Measurements from ENCODE around the gene SLC16A8.

SLC16A8 gene

DNA sequence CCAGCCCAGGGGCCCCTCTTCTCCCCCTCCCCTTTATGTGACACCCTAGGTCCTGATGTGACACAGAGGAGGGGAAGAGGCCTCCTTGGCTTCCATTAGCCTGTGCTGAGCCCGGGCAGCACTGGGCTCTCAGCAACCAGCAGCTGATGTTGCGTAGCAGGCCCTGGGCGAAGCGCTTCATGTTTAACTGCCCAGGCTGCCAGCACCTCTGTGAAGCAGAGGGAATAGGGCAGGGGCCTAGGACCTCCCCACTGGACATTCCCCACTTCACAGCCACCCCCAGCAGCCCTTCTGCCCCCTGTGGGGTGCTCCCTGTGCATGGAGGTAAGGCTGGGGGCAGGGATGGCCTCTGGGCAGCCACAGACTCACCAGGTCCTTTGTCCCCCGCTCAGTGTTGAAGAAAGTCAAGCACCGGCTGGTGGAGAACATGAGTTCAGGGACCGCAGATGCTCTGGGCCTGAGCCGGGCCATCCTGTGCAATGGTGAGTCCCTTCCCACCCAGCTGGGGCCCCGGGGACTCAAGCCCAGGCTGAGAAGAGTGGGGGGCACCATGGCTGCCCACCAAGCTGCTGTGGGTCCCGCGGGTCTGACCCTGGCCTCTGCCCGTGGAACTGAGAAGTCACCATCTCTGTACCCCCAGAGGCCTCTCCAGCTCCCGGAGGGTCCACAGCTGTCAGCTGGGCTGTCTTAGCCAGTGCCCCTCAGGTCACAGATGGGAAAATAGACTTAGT is 15.2 kb downstream of the SLC16A8 start:
- H3K4me1 ChIP-seq (ENCODE audit: insufficient read depth, low read length) = no peaks in the 10 kb centered on the region
- no peaks in the 10 kb centered on the region for H3K27me3 ChIP-seq (ENCODE audit: insufficient read depth, low read length)
- 92% methylated on average over 13 of the region's 13 CpGs for WGBS
- no peak overlapping the region for H3K9ac ChIP-seq (ENCODE audit: low read depth, low read length)
- peaks cover 72% of the 10 kb centered on the region for H3K36me3 ChIP-seq (ENCODE audit: insufficient read depth, low read length)
- no peaks in the 10 kb centered on the region for H3K9me3 ChIP-seq (ENCODE audit: insufficient read depth, low read depth, low read length)
- no peak overlapping the region for H3K27ac ChIP-seq (ENCODE audit: low read depth, low read length)
- no peak overlapping the region for H3K4me3 ChIP-seq (ENCODE audit: low read length)

DNA sequence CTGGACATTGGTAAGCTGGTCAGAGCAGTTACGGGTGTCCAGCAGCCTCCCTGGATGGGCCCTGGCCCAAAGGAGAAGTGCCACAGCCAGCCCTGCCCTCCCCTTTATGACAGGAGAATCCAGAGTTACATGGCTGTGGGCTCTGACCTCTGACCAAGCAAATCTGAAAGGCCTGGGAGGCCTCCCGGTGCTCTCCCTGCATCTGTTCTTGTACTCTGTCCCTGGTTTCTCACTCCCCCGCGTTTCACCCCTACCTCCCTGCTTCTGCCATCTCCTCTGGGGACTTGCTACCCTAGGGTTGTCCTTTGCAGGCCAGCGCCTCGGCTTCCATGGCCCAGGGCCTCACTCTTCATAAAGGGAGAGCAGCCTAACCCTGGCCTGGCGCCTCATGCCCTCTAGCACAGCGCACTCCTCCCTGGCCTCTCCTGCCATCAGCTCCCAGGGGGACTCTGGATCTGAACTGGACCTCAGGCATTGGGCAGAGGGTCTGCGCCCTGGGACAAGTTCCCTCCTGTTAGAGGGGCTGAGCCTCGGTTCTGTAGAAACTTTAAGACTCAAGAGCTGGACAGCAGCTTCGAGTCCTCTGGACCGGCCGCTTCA is 16.1 kb downstream of the SLC16A8 start:
- H3K9ac ChIP-seq (ENCODE audit: low read depth, low read length) = no peak overlapping the region
- WGBS = 93% methylated on average over 13 of the region's 13 CpGs
- H3K27me3 ChIP-seq (ENCODE audit: insufficient read depth, low read length) = no peaks in the 10 kb centered on the region
- no peak overlapping the region for H3K4me3 ChIP-seq (ENCODE audit: low read length)
- H3K27ac ChIP-seq (ENCODE audit: low read depth, low read length) = no peak overlapping the region
- peaks cover 74% of the 10 kb centered on the region for H3K36me3 ChIP-seq (ENCODE audit: insufficient read depth, low read length)
- no peaks in the 10 kb centered on the region for H3K9me3 ChIP-seq (ENCODE audit: insufficient read depth, low read depth, low read length)
- H3K4me1 ChIP-seq (ENCODE audit: insufficient read depth, low read length) = no peaks in the 10 kb centered on the region

DNA sequence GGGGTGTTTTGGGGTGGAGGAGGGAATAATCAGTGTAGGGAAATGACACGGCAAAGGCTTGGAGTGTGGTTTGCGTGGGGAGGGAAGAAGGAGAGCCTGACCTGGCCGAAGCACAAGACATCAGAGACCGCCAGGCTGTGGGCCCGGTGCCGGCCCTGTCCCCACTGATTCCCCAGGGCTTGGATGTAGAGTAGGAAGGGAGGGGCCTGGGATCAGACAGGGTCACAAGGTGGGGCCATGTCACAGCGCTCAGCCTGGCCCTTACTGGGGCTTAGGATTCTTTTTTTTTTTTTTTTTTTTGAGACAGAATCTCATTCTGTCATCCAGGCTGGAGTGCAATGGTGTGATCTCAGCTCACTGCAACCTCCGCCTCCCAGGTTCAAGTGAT is 17.0 kb downstream of the SLC16A8 start:
- Histone ChIP-seq H3K4me1 (ENCODE audit: insufficient read depth, low read length) (no peaks in the 10 kb centered on the region), H3K36me3 (ENCODE audit: insufficient read depth, low read length) (peaks cover 71% of the 10 kb centered on the region), H3K27me3 (ENCODE audit: insufficient read depth, low read length) (no peaks in the 10 kb centered on the region), H3K4me3 (ENCODE audit: low read length) (no peak overlapping the region), H3K27ac (ENCODE audit: low read depth, low read length) (no peak overlapping the region), H3K9me3 (ENCODE audit: insufficient read depth, low read depth, low read length) (no peaks in the 10 kb centered on the region), H3K9ac (ENCODE audit: low read depth, low read length) (no peak overlapping the region)
- WGBS = 95% methylated on average over 8 of the region's 8 CpGs

DNA sequence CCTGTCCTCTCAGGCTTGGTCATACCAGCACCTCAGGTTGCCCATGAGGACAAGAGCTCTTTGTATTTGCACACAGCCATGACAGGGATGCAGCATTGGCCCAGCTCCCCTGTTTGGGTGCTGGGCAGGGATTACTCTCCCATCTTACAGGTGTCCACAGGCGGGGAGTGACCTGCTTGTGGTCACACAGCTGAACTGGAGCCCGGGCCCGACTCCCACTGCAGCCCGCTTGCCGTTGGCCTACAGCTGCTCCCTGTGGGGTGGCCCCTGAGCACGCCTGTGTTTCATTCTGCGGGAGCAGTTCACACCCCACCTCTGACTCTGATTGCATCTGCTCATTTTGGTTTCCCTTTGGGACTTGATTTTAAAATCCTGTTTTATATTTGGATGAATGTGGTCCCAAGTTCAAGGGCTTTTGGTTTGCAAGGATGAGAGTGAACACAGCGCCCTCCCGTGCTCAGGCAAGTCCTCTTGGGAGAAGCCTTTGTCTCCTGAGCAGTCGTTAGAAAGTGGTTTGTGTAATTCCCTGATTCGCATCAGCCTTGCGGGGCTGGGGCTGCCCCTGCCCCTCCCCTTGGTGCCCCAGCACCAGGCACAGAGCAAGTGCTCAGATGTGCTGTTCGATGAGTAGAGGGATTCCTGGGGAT is 17.5 kb downstream of the SLC16A8 start:
- Histone ChIP-seq H3K9ac (ENCODE audit: low read depth, low read length) (no peak overlapping the region), H3K9me3 (ENCODE audit: insufficient read depth, low read depth, low read length) (no peaks in the 10 kb centered on the region), H3K27ac (ENCODE audit: low read depth, low read length) (no peak overlapping the region), H3K4me1 (ENCODE audit: insufficient read depth, low read length) (no peaks in the 10 kb centered on the region), H3K27me3 (ENCODE audit: insufficient read depth, low read length) (no peaks in the 10 kb centered on the region), H3K4me3 (ENCODE audit: low read length) (no peak overlapping the region), H3K36me3 (ENCODE audit: insufficient read depth, low read length) (peaks cover 68% of the 10 kb centered on the region)
- WGBS = 92% methylated on average over 13 of the region's 13 CpGs

DNA sequence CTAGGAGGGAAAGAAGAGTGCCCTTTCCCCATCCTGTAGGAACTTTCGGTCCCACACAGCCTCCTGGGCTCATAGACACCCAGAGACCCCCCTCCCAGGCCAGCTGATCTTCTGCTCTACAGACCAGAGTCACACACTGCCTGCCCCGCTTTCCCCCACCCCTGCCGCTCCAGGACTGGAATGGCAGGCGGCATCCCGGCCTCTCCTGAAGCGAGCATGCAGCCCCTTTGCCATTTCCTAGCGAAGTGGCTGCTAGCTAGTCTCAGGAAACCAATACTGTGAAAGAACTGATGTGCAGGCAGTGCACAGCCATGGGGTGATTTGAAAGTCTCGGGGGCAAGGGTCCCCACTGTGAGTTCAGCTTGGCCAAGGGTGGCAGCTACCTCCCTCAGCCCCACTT is 18.4 kb downstream of the SLC16A8 start:
- no peak overlapping the region for H3K27ac ChIP-seq (ENCODE audit: low read depth, low read length)
- H3K4me3 ChIP-seq (ENCODE audit: low read length) = no peak overlapping the region
- no peak overlapping the region for H3K9ac ChIP-seq (ENCODE audit: low read depth, low read length)
- H3K27me3 ChIP-seq (ENCODE audit: insufficient read depth, low read length) = no peaks in the 10 kb centered on the region
- peaks cover 69% of the 10 kb centered on the region for H3K36me3 ChIP-seq (ENCODE audit: insufficient read depth, low read length)
- 94% methylated on average over 8 of the region's 8 CpGs for WGBS
- H3K4me1 ChIP-seq (ENCODE audit: insufficient read depth, low read length) = no peaks in the 10 kb centered on the region
- H3K9me3 ChIP-seq (ENCODE audit: insufficient read depth, low read depth, low read length) = no peaks in the 10 kb centered on the region

DNA sequence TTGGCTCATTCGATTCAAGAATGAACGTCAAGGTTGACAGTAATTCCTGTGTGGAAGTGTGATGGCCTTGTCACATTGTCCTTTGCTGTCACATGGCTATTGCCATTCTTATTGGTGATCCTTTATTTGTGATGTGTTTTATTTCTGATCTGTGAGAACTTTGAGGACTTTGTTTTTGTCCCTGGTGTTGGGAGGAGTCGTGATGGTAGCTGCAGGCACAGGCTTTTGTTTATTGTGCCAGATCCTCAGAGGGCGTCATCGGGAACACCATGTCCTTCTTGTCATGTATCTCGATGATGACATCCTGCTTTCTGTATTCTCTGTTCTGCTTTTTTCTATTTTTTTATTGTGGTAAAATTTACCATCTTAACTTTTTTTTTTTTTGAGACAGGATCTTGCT is 21.2 kb downstream of the SLC16A8 start:
- 93% methylated on average over 6 of the region's 6 CpGs for WGBS
- Histone ChIP-seq H3K36me3 (ENCODE audit: insufficient read depth, low read length) (peaks cover 64% of the 10 kb centered on the region), H3K27ac (ENCODE audit: low read depth, low read length) (no peak overlapping the region), H3K9me3 (ENCODE audit: insufficient read depth, low read depth, low read length) (no peaks in the 10 kb centered on the region), H3K9ac (ENCODE audit: low read depth, low read length) (no peak overlapping the region), H3K4me3 (ENCODE audit: low read length) (no peak overlapping the region), H3K27me3 (ENCODE audit: insufficient read depth, low read length) (no peaks in the 10 kb centered on the region), H3K4me1 (ENCODE audit: insufficient read depth, low read length) (peaks cover 2% of the 10 kb centered on the region; the same call in 1 of the 2 replicates)

DNA sequence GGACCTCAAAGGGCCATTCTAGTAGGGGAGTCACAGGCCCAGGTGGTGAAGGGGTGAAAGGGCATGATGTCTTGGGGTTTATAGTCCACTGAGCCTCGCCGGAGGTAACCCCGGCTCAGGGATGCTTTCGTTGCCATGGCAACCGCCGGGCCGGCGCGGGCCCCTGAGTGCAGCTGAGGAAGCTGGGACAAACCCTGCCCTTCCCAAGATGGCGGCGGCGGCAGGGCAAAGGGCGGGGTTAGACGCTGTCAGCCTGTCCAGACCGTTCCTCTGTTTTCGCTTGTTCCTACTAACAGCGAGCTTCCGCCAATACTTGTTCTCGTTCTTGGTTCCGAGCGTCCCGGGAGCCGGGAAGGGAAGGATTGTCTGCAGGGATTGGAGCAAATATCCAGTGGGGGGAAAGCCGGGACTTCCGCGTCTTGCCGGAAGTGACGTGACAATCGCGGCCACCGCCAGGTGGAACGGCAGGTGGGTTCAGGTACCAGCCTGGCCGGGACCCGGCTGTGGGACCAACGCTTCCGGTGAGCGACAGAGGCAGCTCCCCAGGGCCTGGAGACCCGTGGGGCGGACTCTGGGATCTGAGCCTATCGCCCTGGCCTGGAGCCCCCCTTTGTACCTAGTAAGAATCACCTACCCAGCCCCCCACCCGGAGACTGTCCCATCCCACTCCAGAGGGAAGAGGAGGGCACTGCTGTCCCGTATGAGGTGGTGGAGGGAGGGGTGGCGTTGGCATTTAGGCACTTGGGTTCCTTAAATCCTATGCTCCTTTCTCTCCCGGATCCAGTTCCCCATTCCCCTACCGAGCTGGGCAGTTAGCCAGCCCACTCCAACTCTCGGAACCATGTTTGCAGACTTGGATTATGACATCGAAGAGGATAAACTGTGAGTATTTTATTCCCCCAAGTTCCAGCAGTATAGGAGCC is 26.8 kb downstream of the SLC16A8 start, which contains the start of gene PICK1:
TSS of gene PICK1 (plus strand) at position 436 of the 923 bp plus-strand sequence. CDS start at position 842, 406 bp downstream.
- Histone ChIP-seq H3K36me3 (ENCODE audit: insufficient read depth, low read length) (peaks cover 21% of the 10 kb centered on the region), H3K4me3 (ENCODE audit: low read length) (peak within 1 kb of the TSS; percentile 71), H3K9me3 (ENCODE audit: insufficient read depth, low read depth, low read length) (no peaks in the 10 kb centered on the region), H3K9ac (ENCODE audit: low read depth, low read length) (peak within 1 kb of the TSS; percentile 80), H3K27ac (ENCODE audit: low read depth, low read length) (peak within 1 kb of the TSS; percentile 89), H3K27me3 (ENCODE audit: insufficient read depth, low read length) (no peaks in the 10 kb centered on the region), H3K4me1 (ENCODE audit: insufficient read depth, low read length) (peaks cover 5% of the 10 kb centered on the region; the same call in 1 of the 2 replicates)
- 6% methylated on average over 43 of the region's 47 CpGs for WGBS

DNA sequence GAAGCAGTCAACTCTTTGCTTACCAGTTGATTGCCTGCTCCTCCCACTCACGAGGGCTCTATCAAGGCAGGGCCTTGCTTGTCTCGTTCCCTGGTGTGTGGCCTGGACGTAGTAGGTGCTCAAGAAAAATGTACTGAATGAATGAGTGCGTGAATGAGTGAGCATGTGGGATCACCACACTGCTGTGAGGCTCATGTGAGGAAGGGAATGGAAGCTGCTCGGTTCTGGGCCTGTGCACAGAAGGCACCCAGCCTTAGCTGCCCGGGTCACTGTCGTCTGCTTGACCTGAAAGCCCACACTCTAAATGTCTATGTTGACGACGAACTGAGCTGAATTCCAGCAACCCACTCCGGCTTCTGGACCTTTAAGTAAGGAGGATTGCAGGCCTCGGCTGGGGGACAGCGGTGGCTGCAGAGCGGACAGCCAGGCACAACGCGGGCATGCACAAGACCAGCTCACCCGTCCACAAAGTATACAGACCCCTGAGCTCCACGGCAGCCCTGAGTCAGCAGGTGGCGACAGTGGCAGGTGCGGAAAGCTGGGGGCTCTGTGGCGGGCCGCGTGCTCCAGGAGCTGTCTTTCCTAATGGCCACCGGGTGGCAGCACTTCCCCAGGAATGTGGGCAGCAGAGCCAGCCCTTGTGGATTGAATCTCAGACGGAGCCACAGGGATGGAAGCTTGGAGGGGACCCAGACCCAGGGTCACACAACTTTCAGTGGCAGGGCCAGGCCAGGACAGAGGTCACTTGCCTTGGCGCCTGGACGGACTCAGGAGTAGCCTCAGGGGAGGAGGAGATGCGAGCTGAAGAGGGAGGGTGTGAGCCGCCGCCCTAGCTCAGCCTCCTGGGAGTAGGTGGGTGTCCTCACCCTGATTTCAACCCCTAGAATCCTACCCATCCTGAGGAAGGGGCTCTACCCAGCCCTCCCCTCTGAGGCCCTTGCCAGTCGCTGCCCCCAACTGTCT is 31.8 kb downstream of the SLC16A8 start:
- H3K4me1 ChIP-seq (ENCODE audit: insufficient read depth, low read length) = 0 out of 2 replicates have a peak, but pooled peaks cover 2% of the 10 kb centered on the region
- no peaks in the 10 kb centered on the region for H3K9me3 ChIP-seq (ENCODE audit: insufficient read depth, low read depth, low read length)
- H3K9ac ChIP-seq (ENCODE audit: low read depth, low read length) = no peak overlapping the region
- H3K36me3 ChIP-seq (ENCODE audit: insufficient read depth, low read length) = no peaks in the 10 kb centered on the region
- no peak overlapping the region for H3K27ac ChIP-seq (ENCODE audit: low read depth, low read length)
- H3K4me3 ChIP-seq (ENCODE audit: low read length) = no peak overlapping the region
- no peaks in the 10 kb centered on the region for H3K27me3 ChIP-seq (ENCODE audit: insufficient read depth, low read length)
- WGBS = 34% methylated on average over 28 of the region's 30 CpGs

DNA sequence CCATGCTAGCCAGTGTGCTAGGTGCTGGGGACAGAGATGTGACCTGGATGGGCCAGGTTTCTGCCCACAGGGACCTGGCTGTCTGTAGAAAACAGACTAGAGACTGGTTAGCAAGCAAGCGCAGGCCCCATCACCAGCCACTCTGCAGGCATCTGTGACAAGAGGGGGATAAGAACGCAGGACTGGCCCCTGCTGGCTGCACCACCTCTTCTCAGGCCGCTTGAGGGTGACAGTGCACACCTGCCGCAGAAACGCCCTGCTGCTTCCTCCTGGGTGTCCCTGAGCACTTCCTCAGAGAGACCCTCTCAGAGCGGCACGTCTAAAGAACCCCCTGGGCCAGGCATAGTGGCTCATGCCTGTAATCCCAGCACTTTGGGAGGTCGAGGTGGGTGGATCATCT is 32.7 kb downstream of the SLC16A8 start:
- Histone ChIP-seq H3K4me3 (ENCODE audit: low read length) (no peak overlapping the region), H3K27me3 (ENCODE audit: insufficient read depth, low read length) (no peaks in the 10 kb centered on the region), H3K4me1 (ENCODE audit: insufficient read depth, low read length) (peaks cover 2% of the 10 kb centered on the region; the same call in 1 of the 2 replicates), H3K9ac (ENCODE audit: low read depth, low read length) (no peak overlapping the region), H3K36me3 (ENCODE audit: insufficient read depth, low read length) (no peaks in the 10 kb centered on the region), H3K27ac (ENCODE audit: low read depth, low read length) (no peak overlapping the region), H3K9me3 (ENCODE audit: insufficient read depth, low read depth, low read length) (no peaks in the 10 kb centered on the region)
- 81% methylated on average over 8 of the region's 8 CpGs for WGBS

DNA sequence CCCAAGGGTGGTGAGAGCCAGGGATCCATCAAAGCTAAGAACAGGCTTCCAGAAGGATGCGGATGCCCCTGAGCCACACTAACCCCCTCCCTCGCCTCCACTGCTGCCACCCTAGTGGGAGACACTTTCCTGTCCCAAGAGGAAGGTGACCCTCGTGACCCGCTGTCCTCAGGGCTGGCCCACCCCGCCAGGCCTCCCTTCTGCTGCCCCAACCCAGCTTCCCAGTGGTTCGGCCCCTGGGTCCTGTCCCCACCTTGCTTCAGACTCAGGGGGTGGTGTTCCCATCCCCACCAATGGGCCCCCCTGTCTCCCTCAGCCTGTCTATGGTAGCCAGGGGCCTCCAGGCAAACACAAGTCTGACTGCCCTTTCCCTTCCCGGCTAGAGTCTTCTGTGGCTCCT is 33.3 kb downstream of the SLC16A8 start:
- Histone ChIP-seq H3K27me3 (ENCODE audit: insufficient read depth, low read length) (no peaks in the 10 kb centered on the region), H3K4me1 (ENCODE audit: insufficient read depth, low read length) (peaks cover 2% of the 10 kb centered on the region; the same call in 1 of the 2 replicates), H3K4me3 (ENCODE audit: low read length) (no peak overlapping the region), H3K27ac (ENCODE audit: low read depth, low read length) (no peak overlapping the region), H3K36me3 (ENCODE audit: insufficient read depth, low read length) (no peaks in the 10 kb centered on the region), H3K9ac (ENCODE audit: low read depth, low read length) (no peak overlapping the region), H3K9me3 (ENCODE audit: insufficient read depth, low read depth, low read length) (no peaks in the 10 kb centered on the region)
- 93% methylated on average over 7 of the region's 7 CpGs for WGBS
